SK-N-SH (cell line): Measurements from ENCODE around the gene EFEMP2. TPM values are rescaled to one million over a fixed set of nuclear protein-coding genes. Genes with fewer than 3 reads are reported as not detected.

Source experiments
- CTCF ChIA-PET: fragments of 300-600, 350-600 bp; formaldehyde crosslinking; extraction: SDS; loops from one replicate; lab custom pipeline; 2021; lab: Yijun Ruan, JAX
- POLR2A ChIA-PET: fragments of 350-600 bp; sonication (Branson Sonifier 250); formaldehyde crosslinking; extraction: SDS; loops from one replicate; lab custom pipeline; 2020; ENCODE audit warnings: antibody characterized with exemption, inconsistent platforms; lab: Yijun Ruan, JAX
- DNase-seq: peaks from one replicate; pipeline ENCODE4 v3.0.0; 2012
- H2AFZ ChIP-seq: fragments of 200-600 bp; sonication (generic); 2 replicates; pipeline ENCODE4 v1.8.1; 2016; ENCODE audit warnings: antibody characterized with exemption, mild to moderate bottlenecking, low read depth
- H3F3A ChIP-seq: fragments of 200-600 bp; sonication (generic); replicated peaks from 2 replicates; pipeline ENCODE3; 2016; ENCODE audit warnings: antibody characterized with exemption, mild to moderate bottlenecking; ENCODE audit not compliant: insufficient read depth
- H3K27ac ChIP-seq, 2 experiments: fragments of 200-500 bp in 1 of 2; fragments of 200-600 bp in 1 of 2; sonication (Bioruptor generic) in 1 of 2; sonication (generic), shearing (Covaris generic) in 1 of 2; 2 replicates each; pipeline versions ENCODE4 v1.5.1 to v1.6.1; 2014 to 2016; ENCODE audit warnings: low read depth in 2 of 2, inconsistent platforms in 1 of 2, low read length in 1 of 2, mild to moderate bottlenecking in 1 of 2, mixed read lengths in 1 of 2
- H3K27me3 ChIP-seq: fragments of 200-600 bp; sonication (generic), shearing (Covaris generic); 2 replicates; pipeline ENCODE4 v1.6.1; 2016; ENCODE audit warnings: mixed run types; ENCODE audit not compliant: insufficient read depth
- H3K36me3 ChIP-seq, 2 experiments: fragments of 200-500 bp in 1 of 2; fragments of 200-600 bp in 1 of 2; sonication (Bioruptor generic) in 1 of 2; sonication (generic) in 1 of 2; replicated peaks in 1 of 2; 2 replicates each; pipeline versions ENCODE3 to v1.5.1; 2014 to 2016; ENCODE audit warnings: low read length in 1 of 2, mild to moderate bottlenecking in 1 of 2; ENCODE audit not compliant: insufficient read depth in 2 of 2, control insufficient read depth in 1 of 2
- H3K4me1 ChIP-seq, 2 experiments: fragments of 200-500 bp in 1 of 2; fragments of 200-600 bp in 1 of 2; sonication (Bioruptor generic) in 1 of 2; sonication (generic), shearing (Covaris generic) in 1 of 2; 2 replicates each; pipeline versions ENCODE4 v1.5.1 to v1.6.1; 2014 to 2016; ENCODE audit warnings: low read depth in 1 of 2, low read length in 1 of 2, mixed run types in 1 of 2; ENCODE audit not compliant: insufficient read depth in 2 of 2, control insufficient read depth in 1 of 2
- H3K4me2 ChIP-seq: fragments of 200-600 bp; sonication (generic), shearing (Covaris generic); 2 replicates; pipeline ENCODE4 v1.6.1; 2017; ENCODE audit warnings: mixed run types
- H3K4me3 ChIP-seq, 2 experiments: fragments of 200-500 bp in 1 of 2; fragments of 200-600 bp in 1 of 2; sonication (Bioruptor generic) in 1 of 2; sonication (generic), shearing (Covaris generic) in 1 of 2; 2 replicates each; pipeline versions ENCODE4 v1.5.1 to v1.8.1; 2014 to 2016; ENCODE audit warnings: low read depth in 2 of 2, inconsistent platforms in 1 of 2, low read length in 1 of 2, mild to moderate bottlenecking in 1 of 2, mixed read lengths in 1 of 2, moderate library complexity in 1 of 2
- H3K79me2 ChIP-seq: fragments of 200-600 bp; sonication (generic); 2 replicates; pipeline ENCODE4 v1.8.1; 2017; ENCODE audit warnings: mild to moderate bottlenecking; ENCODE audit not compliant: insufficient read depth
- H3K9ac ChIP-seq: fragments of 200-600 bp; sonication (generic); 2 replicates; pipeline ENCODE4 v1.6.1; 2017; ENCODE audit warnings: mixed run types
- H3K9me2 ChIP-seq: fragments of 200-600 bp; sonication (generic); 2 replicates; pipeline ENCODE4 v1.6.1; 2017; ENCODE audit warnings: mixed run types
- H3K9me3 ChIP-seq: fragments of 200-600 bp; sonication (generic); 2 replicates; pipeline ENCODE4 v1.6.1; 2017; ENCODE audit warnings: mixed run types, mild to moderate bottlenecking, moderate library complexity
- H4K20me1 ChIP-seq: fragments of 200-600 bp; sonication (generic); 2 replicates; pipeline ENCODE4 v1.6.1; 2017; ENCODE audit warnings: mild to moderate bottlenecking, mixed run types; ENCODE audit not compliant: insufficient read depth
- CHD2 ChIP-seq: fragments of 150-350 bp; IDR thresholded peaks from 2 replicates; pipeline ENCODE4 v1.6.1; 2018; ENCODE audit warnings: low read length; ENCODE audit not compliant: partially characterized antibody
- ELF1 ChIP-seq: IDR thresholded peaks from 2 replicates; pipeline ENCODE4 v1.4.0; 2012
- FOXM1 ChIP-seq: IDR thresholded peaks from 2 replicates; pipeline ENCODE4 v1.4.0; 2012; ENCODE audit warnings: low read depth, mild to moderate bottlenecking
- IRF3 ChIP-seq: fragments of 150-350 bp; IDR thresholded peaks from 2 replicates; pipeline ENCODE4 v1.6.1; 2016; ENCODE audit warnings: mild to moderate bottlenecking, low read depth, low read length
- JUND ChIP-seq: IDR thresholded peaks from 2 replicates; pipeline ENCODE4 v1.4.0; 2012
- MAX ChIP-seq: IDR thresholded peaks from 2 replicates; pipeline ENCODE4 v1.4.0; 2012; ENCODE audit warnings: low read depth
- MXI1 ChIP-seq: IDR thresholded peaks from 2 replicates; pipeline ENCODE4 v1.6.1; 2012; ENCODE audit warnings: mild to moderate bottlenecking, low read depth, low read length, improper control_type of control experiment
- PBX3 ChIP-seq: IDR thresholded peaks from 2 replicates; pipeline ENCODE4; 2012
- POLR2AphosphoS5 ChIP-seq: IDR thresholded peaks from 2 replicates; pipeline ENCODE4 v1.6.1; 2012; ENCODE audit warnings: low read depth, low read length
- RAD21 ChIP-seq: IDR thresholded peaks from 2 replicates; pipeline ENCODE4 v1.6.1; 2012; ENCODE audit warnings: mild to moderate bottlenecking, low read length
- RCOR1 ChIP-seq: fragments of 150-350 bp; IDR thresholded peaks from 2 replicates; pipeline ENCODE4 v1.6.1; 2017; ENCODE audit warnings: antibody characterized with exemption, low read length
- REST ChIP-seq: IDR thresholded peaks from 2 replicates; pipeline ENCODE4 v1.6.1; 2012; ENCODE audit warnings: mild to moderate bottlenecking, low read depth, low read length, moderate library complexity
- RFX5 ChIP-seq: IDR thresholded peaks from 2 replicates; pipeline ENCODE4 v1.6.1; 2012; ENCODE audit warnings: mild to moderate bottlenecking, improper control_type of control experiment, low read length
- TAF1 ChIP-seq: IDR thresholded peaks from 2 replicates; pipeline ENCODE4 v1.6.1; 2012; ENCODE audit warnings: low read depth, mild to moderate bottlenecking, low read length, moderate library complexity, borderline replicate concordance
- TEAD4 ChIP-seq: IDR thresholded peaks from 2 replicates; pipeline ENCODE4 v1.4.0; 2012; ENCODE audit warnings: mild to moderate bottlenecking, borderline replicate concordance; ENCODE audit not compliant: insufficient read depth
- WGBS: methylation state at CpG from one replicate; pipeline ENCODE4 v1.1.6; 2017; ENCODE audit warnings: low lambda C conversion rate; 5-methylcytosine and 5-hydroxymethylcytosine counted together
- polyA plus RNA-seq, 3 experiments: library from polyadenylated mRNA; depleted of rRNA; stranded (reverse); fragments of >200 nt; gene quantifications; 2 replicates each; pipeline ENCODE4 v1.2.3, GENCODE V29; 2012

EFEMP2 gene
- polyA plus RNA-seq, 1 of the 3 experiments (the other 2 are of a cell fraction), result 203 TPM

GRCh38 chr11:65890324-65891218, 18.0 kb upstream of the EFEMP2 start, which contains the start of gene CCDC85B:
CCDC85B (plus strand) TSS chr11:65890673; CDS start chr11:65890784, 111 bp downstream.
- no peaks in the 10 kb centered on the region for H3K27me3 ChIP-seq
- peaks cover 48% of the 10 kb centered on the region for H4K20me1 ChIP-seq
- no peaks in the 10 kb centered on the region for H3K9me2 ChIP-seq
- peaks cover 51 to 53% of the 10 kb centered on the region in 2 experiments for H3K4me1 ChIP-seq
- peak within 1 kb of the TSS; percentile 98 for H3K4me2 ChIP-seq
- peak within 1 kb of the TSS; percentile 94 to 99 for H3K27ac ChIP-seq
- peak within 1 kb of the TSS; percentile 65 to 70 for H3K4me3 ChIP-seq
- H2AFZ ChIP-seq, result no peak within 1 kb of the TSS
- 6% methylated on average over 12 of the region's 94 CpGs for WGBS
- TF ChIP-seq JUND (peak; percentile 5; the same call in 1 of the 2 replicates), RAD21 (no peak), CHD2 (peak; percentile 12), ELF1 (no peak), POLR2AphosphoS5 (peak; percentile 82), RCOR1 (peak; percentile 18; the same call in 1 of the 2 replicates), TAF1 (peak; percentile 75), REST (0 out of 2 replicates have a peak, but pooled peaks have one; percentile 54), MXI1 (peak; percentile 91), RFX5 (no peak), IRF3 (no peak), PBX3 (peak; percentile 21; the same call in 1 of the 2 replicates), MAX (peak; percentile 97; the same call in 1 of the 2 replicates), FOXM1 (0 out of 2 replicates have a peak, but pooled peaks have one; percentile 40), TEAD4 (0 out of 2 replicates have a peak, but pooled peaks have one; percentile 12)
- DNase-seq, result peak; percentile 97
- POLR2A ChIA-PET, result interaction anchor here (0.5 to 3.8 kb wide), 14 partner anchors 9 to 275 kb away, joined by 3 to 46 read pairs (median 4); partner anchors contain the start of genes CFL1, CTSW, MUS81 and PCNX3
- H3K36me3 ChIP-seq, result peaks cover 13 to 37% of the 10 kb centered on the region in 2 experiments
- peaks cover 68% of the 10 kb centered on the region for H3K79me2 ChIP-seq
- H3K9ac ChIP-seq, result peak within 1 kb of the TSS; percentile 76
- H3K9me3 ChIP-seq, result no peaks in the 10 kb centered on the region
- CTCF ChIA-PET, result interaction anchor here (0.6 to 15.2 kb wide), 24 partner anchors 7 to 445 kb away, joined by 3 to 374 read pairs (median 5); partner anchors contain the start of genes C11orf68, CFL1, EFEMP2 and FOSL1
- peaks cover 84% of the 10 kb centered on the region for H3F3A ChIP-seq
